HepG2 (cell line): ENCODE results near the gene JAG1. TPM values are rescaled to one million over a fixed set of nuclear protein-coding genes. Genes with fewer than 3 reads are reported as not detected.

Experiments used
- BORCS8-MEF2B ChIP-seq: sonication (generic); formaldehyde crosslinking; IDR thresholded peaks from 2 replicates; pipeline ENCODE4 v1.8.0; 2022; ENCODE audit warnings: mild to moderate bottlenecking, missing genetic modification reagents
- GATAD1 ChIP-seq: IDR thresholded peaks from 2 replicates; pipeline ENCODE4 v1.6.1; 2016; ENCODE audit warnings: missing genetic modification reagents, missing compliant biosample characterization
- KDM6A ChIP-seq: IDR thresholded peaks from 2 replicates; pipeline ENCODE4 v1.6.1; 2016; ENCODE audit warnings: low read depth
- ZNF12 ChIP-seq: sonication (generic); formaldehyde crosslinking; IDR thresholded peaks from 2 replicates; pipeline ENCODE4 v1.5.0; 2020; ENCODE audit warnings: missing genetic modification reagents
- ZNF382 ChIP-seq: sonication (generic); formaldehyde crosslinking; IDR thresholded peaks from 2 replicates; pipeline ENCODE4 v1.5.0; 2020; ENCODE audit warnings: missing genetic modification reagents, mild to moderate bottlenecking, borderline replicate concordance
- ZNF510 ChIP-seq: sonication (generic); formaldehyde crosslinking; IDR thresholded peaks from 2 replicates; pipeline ENCODE4 v1.4.0; 2020; ENCODE audit warnings: low read depth, mild to moderate bottlenecking, missing genetic modification reagents
- ZNF720 ChIP-seq: sonication (generic); formaldehyde crosslinking; IDR thresholded peaks from 2 replicates; pipeline ENCODE4 v1.4.0; 2020; ENCODE audit warnings: missing genetic modification reagents
- ZNF776 ChIP-seq: sonication (generic); formaldehyde crosslinking; IDR thresholded peaks from 2 replicates; pipeline ENCODE4 v1.4.0; 2020; ENCODE audit warnings: mild to moderate bottlenecking, missing genetic modification reagents
- ZZZ3 ChIP-seq: sonication (generic); formaldehyde crosslinking; IDR thresholded peaks from 2 replicates; pipeline ENCODE4 v1.4.0; 2020; ENCODE audit warnings: missing genetic modification reagents, mild to moderate bottlenecking, borderline replicate concordance
- polyA plus RNA-seq, 8 experiments: library from polyadenylated mRNA; depleted of rRNA in 3 of 8; stranded (reverse) in 7 of 8; unstranded in 1 of 8; fragments of >200 nt; fragmentation: Illumina TruSeq in 4 of 8; extraction: Trizol in 4 of 8; gene quantifications; 2 replicates each; pipeline versions ENCODE4 v1.2.1 to v1.2.3, GENCODE V29; 2011 to 2016; ENCODE audit warnings: low read depth in 4 of 8, missing spikeins in 1 of 8, mixed read lengths in 1 of 8; ENCODE audit not compliant: insufficient read depth in 1 of 8
- total RNA-seq, 5 experiments: library from RNA; depleted of rRNA; stranded (reverse); fragments of >200 nt; fragmentation: Illumina TruSeq; extraction: Trizol; gene quantifications; 2 replicates each; pipeline ENCODE4 v1.2.3, GENCODE V29; 2016; ENCODE audit warnings: low read depth in 1 of 5
- TF ChIP-seq, protein P1 (sequence below): IDR thresholded peaks from 2 replicates; pipeline ENCODE4 v1.6.1; 2016; ENCODE audit warnings: low read depth, control low read depth
- TF ChIP-seq, protein P2 (sequence below): sonication (generic); formaldehyde crosslinking; IDR thresholded peaks from 2 replicates; pipeline ENCODE4 v1.8.0; 2022; ENCODE audit warnings: missing genetic modification reagents, mild to moderate bottlenecking, inconsistent platforms, borderline replicate concordance
- TF ChIP-seq, protein P3 (sequence below): sonication (generic); formaldehyde crosslinking; IDR thresholded peaks from 2 replicates; pipeline ENCODE4 v1.5.0; 2020; ENCODE audit warnings: mild to moderate bottlenecking, low read depth, missing genetic modification reagents, borderline replicate concordance
- TF ChIP-seq, protein P4 (sequence below): sonication (generic); formaldehyde crosslinking; IDR thresholded peaks from 2 replicates; pipeline ENCODE4 v1.5.0; 2020; ENCODE audit warnings: missing genetic modification reagents
- TF ChIP-seq, protein P5 (sequence below): IDR thresholded peaks from 2 replicates; pipeline ENCODE4 v1.6.1; 2016
- TF ChIP-seq, protein P6 (sequence below): IDR thresholded peaks from 2 replicates; pipeline ENCODE4 v1.6.1; 2016; ENCODE audit warnings: missing compliant biosample characterization, missing genetic modification reagents, borderline replicate concordance
- TF ChIP-seq, protein P7 (sequence below): sonication (generic); formaldehyde crosslinking; conservative IDR thresholded peaks from 2 replicates; pipeline ENCODE4 v1.4.0; 2020; ENCODE audit warnings: mild to moderate bottlenecking, missing genetic modification reagents, moderate library complexity
- TF ChIP-seq, protein P8 (sequence below): sonication (generic); formaldehyde crosslinking; IDR thresholded peaks from 2 replicates; pipeline ENCODE4 v1.4.0; 2020; ENCODE audit warnings: missing genetic modification reagents

The JAG1 gene
- total and polyA plus RNA-seq, 2 of the 13 experiments (the other 11 are each of a cell fraction or from before 2014, with no cell fraction given), result 47.1 to 56.3 TPM

DNA sequence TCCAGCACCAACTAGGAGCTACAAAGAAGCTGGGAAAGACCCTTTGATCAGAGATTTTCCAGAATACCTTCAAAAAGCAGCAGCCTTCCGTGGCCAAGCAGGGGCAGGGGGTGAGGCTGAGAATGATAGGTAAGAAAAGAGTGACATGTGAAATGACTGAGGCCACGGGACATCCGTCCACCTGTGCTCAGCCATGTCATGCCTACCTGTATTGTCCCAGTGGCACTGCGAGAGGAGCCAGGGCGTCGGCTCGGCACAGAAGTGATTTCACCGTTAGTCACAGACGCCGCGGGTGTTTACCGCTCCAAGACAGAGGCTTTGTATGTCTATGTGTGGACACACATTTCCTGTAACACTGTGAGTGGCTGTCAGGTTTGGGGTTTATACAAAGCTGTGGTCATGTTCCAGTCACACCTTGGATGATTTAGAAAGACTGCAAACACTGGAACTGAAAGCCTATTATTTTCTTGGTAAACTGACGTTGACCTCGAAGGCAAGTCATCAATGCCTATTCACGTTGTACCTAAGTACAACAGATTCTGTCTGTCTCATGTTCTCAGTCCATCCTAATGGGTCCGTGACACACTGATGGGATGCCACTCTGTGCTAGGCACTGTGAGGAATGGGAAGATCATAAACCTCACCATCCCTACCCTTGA, 32.1 kb upstream of the JAG1 start (continued):
- TF ChIP-seq, protein P1, sequence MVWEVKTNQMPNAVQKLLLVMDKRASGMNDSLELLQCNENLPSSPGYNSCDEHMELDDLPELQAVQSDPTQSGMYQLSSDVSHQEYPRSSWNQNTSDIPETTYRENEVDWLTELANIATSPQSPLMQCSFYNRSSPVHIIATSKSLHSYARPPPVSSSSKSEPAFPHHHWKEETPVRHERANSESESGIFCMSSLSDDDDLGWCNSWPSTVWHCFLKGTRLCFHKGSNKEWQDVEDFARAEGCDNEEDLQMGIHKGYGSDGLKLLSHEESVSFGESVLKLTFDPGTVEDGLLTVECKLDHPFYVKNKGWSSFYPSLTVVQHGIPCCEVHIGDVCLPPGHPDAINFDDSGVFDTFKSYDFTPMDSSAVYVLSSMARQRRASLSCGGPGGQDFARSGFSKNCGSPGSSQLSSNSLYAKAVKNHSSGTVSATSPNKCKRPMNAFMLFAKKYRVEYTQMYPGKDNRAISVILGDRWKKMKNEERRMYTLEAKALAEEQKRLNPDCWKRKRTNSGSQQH (CRISPR knock-in tag), result no peak
- TF ChIP-seq, protein P2, sequence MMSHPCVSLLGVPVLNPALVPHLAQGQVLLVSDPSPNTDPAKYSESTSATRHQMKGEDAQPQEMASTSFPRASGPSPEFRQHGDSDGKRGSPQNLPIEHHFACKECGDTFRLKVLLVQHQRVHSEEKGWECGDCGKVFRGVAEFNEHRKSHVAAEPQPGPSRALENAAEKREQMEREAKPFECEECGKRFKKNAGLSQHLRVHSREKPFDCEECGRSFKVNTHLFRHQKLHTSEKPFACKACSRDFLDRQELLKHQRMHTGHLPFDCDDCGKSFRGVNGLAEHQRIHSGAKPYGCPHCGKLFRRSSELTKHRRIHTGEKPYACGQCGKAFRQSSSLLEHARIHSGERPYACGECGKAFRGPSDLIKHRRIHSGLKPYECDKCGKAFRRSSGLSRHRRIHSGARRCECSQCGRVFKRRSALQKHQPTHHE (CRISPR knock-in tag), result no peak
- no peak for TF ChIP-seq ZNF510 (CRISPR knock-in tag)
- no peak for TF ChIP-seq ZNF720
- TF ChIP-seq ZZZ3 (CRISPR knock-in tag), result peak; percentile 30; the same call in 1 of the 2 replicates
- TF ChIP-seq, protein P3, sequence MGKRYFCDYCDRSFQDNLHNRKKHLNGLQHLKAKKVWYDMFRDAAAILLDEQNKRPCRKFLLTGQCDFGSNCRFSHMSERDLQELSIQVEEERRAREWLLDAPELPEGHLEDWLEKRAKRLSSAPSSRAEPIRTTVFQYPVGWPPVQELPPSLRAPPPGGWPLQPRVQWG (CRISPR knock-in tag), result no peak
- TF ChIP-seq, protein P4, sequence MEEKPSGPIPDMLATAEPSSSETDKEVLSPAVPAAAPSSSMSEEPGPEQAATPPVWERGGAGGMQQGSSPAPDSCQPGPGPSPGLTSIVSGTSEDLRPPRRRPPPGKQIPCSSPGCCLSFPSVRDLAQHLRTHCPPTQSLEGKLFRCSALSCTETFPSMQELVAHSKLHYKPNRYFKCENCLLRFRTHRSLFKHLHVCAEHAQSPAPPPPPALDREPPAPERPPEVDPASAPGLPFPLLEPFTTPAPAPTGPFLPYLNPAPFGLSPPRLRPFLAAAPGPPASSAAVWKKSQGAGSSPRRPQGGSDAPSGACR (CRISPR knock-in tag), result no peak
- TF ChIP-seq, protein P5, sequence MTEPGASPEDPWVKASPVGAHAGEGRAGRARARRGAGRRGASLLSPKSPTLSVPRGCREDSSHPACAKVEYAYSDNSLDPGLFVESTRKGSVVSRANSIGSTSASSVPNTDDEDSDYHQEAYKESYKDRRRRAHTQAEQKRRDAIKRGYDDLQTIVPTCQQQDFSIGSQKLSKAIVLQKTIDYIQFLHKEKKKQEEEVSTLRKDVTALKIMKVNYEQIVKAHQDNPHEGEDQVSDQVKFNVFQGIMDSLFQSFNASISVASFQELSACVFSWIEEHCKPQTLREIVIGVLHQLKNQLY (CRISPR knock-in tag), result peak; percentile 77; the same call in 1 of the 2 replicates
- peak; percentile 25; the same call in 1 of the 2 replicates for TF ChIP-seq GATAD1 (CRISPR knock-in tag)
- TF ChIP-seq, protein P6, sequence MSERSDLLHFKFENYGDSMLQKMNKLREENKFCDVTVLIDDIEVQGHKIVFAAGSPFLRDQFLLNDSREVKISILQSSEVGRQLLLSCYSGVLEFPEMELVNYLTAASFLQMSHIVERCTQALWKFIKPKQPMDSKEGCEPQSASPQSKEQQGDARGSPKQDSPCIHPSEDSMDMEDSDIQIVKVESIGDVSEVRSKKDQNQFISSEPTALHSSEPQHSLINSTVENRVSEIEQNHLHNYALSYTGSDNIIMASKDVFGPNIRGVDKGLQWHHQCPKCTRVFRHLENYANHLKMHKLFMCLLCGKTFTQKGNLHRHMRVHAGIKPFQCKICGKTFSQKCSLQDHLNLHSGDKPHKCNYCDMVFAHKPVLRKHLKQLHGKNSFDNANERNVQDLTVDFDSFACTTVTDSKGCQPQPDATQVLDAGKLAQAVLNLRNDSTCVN (CRISPR knock-in tag), result 0 out of 2 replicates have a peak, but pooled peaks have one; percentile 32
- 0 out of 2 replicates have a peak, but pooled peaks have one; percentile 51 for TF ChIP-seq BORCS8-MEF2B (CRISPR knock-in tag)
- TF ChIP-seq, protein P7, sequence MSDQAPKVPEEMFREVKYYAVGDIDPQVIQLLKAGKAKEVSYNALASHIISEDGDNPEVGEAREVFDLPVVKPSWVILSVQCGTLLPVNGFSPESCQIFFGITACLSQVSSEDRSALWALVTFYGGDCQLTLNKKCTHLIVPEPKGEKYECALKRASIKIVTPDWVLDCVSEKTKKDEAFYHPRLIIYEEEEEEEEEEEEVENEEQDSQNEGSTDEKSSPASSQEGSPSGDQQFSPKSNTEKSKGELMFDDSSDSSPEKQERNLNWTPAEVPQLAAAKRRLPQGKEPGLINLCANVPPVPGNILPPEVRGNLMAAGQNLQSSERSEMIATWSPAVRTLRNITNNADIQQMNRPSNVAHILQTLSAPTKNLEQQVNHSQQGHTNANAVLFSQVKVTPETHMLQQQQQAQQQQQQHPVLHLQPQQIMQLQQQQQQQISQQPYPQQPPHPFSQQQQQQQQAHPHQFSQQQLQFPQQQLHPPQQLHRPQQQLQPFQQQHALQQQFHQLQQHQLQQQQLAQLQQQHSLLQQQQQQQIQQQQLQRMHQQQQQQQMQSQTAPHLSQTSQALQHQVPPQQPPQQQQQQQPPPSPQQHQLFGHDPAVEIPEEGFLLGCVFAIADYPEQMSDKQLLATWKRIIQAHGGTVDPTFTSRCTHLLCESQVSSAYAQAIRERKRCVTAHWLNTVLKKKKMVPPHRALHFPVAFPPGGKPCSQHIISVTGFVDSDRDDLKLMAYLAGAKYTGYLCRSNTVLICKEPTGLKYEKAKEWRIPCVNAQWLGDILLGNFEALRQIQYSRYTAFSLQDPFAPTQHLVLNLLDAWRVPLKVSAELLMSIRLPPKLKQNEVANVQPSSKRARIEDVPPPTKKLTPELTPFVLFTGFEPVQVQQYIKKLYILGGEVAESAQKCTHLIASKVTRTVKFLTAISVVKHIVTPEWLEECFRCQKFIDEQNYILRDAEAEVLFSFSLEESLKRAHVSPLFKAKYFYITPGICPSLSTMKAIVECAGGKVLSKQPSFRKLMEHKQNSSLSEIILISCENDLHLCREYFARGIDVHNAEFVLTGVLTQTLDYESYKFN, result peak; percentile 49; the same call in 1 of the 2 replicates
- peak; percentile 29; the same call in 1 of the 2 replicates for TF ChIP-seq ZNF12 (CRISPR knock-in tag)
- TF ChIP-seq ZNF776, result 0 out of 2 replicates have a peak, but pooled peaks have one; percentile 46
- TF ChIP-seq KDM6A (CRISPR knock-in tag), result peak; percentile 11; the same call in 1 of the 2 replicates
- TF ChIP-seq, protein P8, sequence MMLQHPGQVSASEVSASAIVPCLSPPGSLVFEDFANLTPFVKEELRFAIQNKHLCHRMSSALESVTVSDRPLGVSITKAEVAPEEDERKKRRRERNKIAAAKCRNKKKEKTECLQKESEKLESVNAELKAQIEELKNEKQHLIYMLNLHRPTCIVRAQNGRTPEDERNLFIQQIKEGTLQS (CRISPR knock-in tag), result peak; percentile 18
- TF ChIP-seq ZNF382 (CRISPR knock-in tag), result no peak
